OCI-LY7 (cell line): ENCODE results near the gene CLCNKB. TPM values are rescaled to one million over a fixed set of nuclear protein-coding genes. Genes with fewer than 3 reads are reported as not detected.

ENCODE experiments used
- BruUV-seq: library from RNA; stranded (reverse); fragments of 400-500 nt; replicated peaks from 2 replicates; lab custom pipeline; 2021; lab: Mats Ljungman, UMichigan
- CTCF ChIA-PET: fragments of 300-600 bp; sonication (Branson Sonifier 250); formaldehyde crosslinking; loops from one replicate; lab custom pipeline; 2022; ENCODE audit warnings: antibody characterized with exemption; ENCODE audit not compliant: unreplicated experiment; lab: Charles Lee
- POLR2A ChIA-PET: fragments of 300-600 bp; sonication (Branson Sonifier 250); formaldehyde crosslinking; loops from one replicate; lab custom pipeline; 2022; ENCODE audit warnings: antibody characterized with exemption; lab: Charles Lee
- DNase-seq: peaks from one replicate; pipeline ENCODE4 v3.0.0-alpha.2; 2015; ENCODE audit warnings: low spot score
- H2AFZ ChIP-seq: fragments of 200-600 bp; sonication (generic), shearing (Covaris generic); 2 replicates; pipeline ENCODE4 v1.6.1; 2014; ENCODE audit warnings: mild to moderate bottlenecking, antibody characterized with exemption, low read length, moderate library complexity
- H3K27ac ChIP-seq: fragments of 200-600 bp; sonication (generic); 2 replicates; pipeline ENCODE4 v1.5.1; 2014; ENCODE audit warnings: mixed run types, low read depth, mild to moderate bottlenecking, moderate library complexity, low read length, inconsistent platforms; ENCODE audit not compliant: poor library complexity, severe bottlenecking
- H3K36me3 ChIP-seq: fragments of 200-600 bp; sonication (generic); 2 replicates; pipeline ENCODE4 v1.6.1; 2014; ENCODE audit warnings: mild to moderate bottlenecking, antibody characterized with exemption, low read length, moderate library complexity, mixed read lengths; ENCODE audit not compliant: insufficient read depth
- H3K4me1 ChIP-seq: fragments of 200-600 bp; sonication (generic); 2 replicates; pipeline ENCODE4 v1.5.1; 2014; ENCODE audit warnings: mild to moderate bottlenecking, low read length; ENCODE audit not compliant: insufficient read depth, poor library complexity, severe bottlenecking
- H3K4me2 ChIP-seq: fragments of 200-600 bp; sonication (generic); 2 replicates; pipeline ENCODE4 v1.6.1; 2014; ENCODE audit warnings: mild to moderate bottlenecking, low read length
- H3K4me3 ChIP-seq: fragments of 200-600 bp; sonication (generic); 2 replicates; pipeline ENCODE4 v1.5.1; 2014; ENCODE audit warnings: mild to moderate bottlenecking, low read depth, low read length; ENCODE audit not compliant: poor library complexity, severe bottlenecking
- H3K79me2 ChIP-seq: fragments of 200-600 bp; sonication (generic); 2 replicates; pipeline ENCODE4 v1.6.1; 2016; ENCODE audit warnings: low read depth, mild to moderate bottlenecking, low read length, moderate library complexity, mixed read lengths; ENCODE audit not compliant: insufficient read depth
- H3K9me2 ChIP-seq: fragments of 200-600 bp; sonication (generic); 2 replicates; pipeline ENCODE4 v1.6.1; 2016; ENCODE audit warnings: mild to moderate bottlenecking, low read length, mixed read lengths; ENCODE audit not compliant: insufficient read depth
- H3K9me3 ChIP-seq: fragments of 200-600 bp; sonication (generic); 2 replicates; pipeline ENCODE4 v1.6.1; 2014; ENCODE audit warnings: mild to moderate bottlenecking, mixed run types, low read length, mixed read lengths
- H4K20me1 ChIP-seq: fragments of 200-600 bp; sonication (generic); 2 replicates; pipeline ENCODE4 v1.6.1; 2014; ENCODE audit warnings: mild to moderate bottlenecking, antibody characterized with exemption, low read length, moderate library complexity, mixed read lengths; ENCODE audit not compliant: insufficient read depth
- CTCF ChIP-seq: fragments of 200-600 bp; sonication (generic); conservative IDR thresholded peaks from 2 replicates; pipeline ENCODE4 v1.5.1; 2014; ENCODE audit warnings: mild to moderate bottlenecking, antibody characterized with exemption, low read length, moderate library complexity, mixed read lengths
- EZH2phosphoT487 ChIP-seq: fragments of 200-600 bp; sonication (generic); IDR thresholded peaks from 2 replicates; pipeline ENCODE4 v1.6.1; 2018; ENCODE audit warnings: low read depth, borderline replicate concordance, mild to moderate bottlenecking, mixed run types, antibody characterized with exemption, low read length, moderate library complexity, mixed read lengths
- intact Hi-C: fragments of 100-400 bp; cut with micrococcal nuclease; formaldehyde crosslinking; loops from one replicate; pipeline ENCODE4 v1.10.0; 2022; ENCODE audit not compliant: unreplicated experiment
- total RNA-seq, 2 experiments: library from RNA; depleted of rRNA in 1 of 2; stranded (reverse); fragments of >200 nt in 1 of 2; shearing (Covaris generic) in 1 of 2; gene quantifications; 2 replicates each; pipeline ENCODE4 v1.2.3, GENCODE V29; 2014 to 2022

Gene CLCNKB
- total RNA-seq, 2 experiments from 2014 or later = not detected

DNA sequence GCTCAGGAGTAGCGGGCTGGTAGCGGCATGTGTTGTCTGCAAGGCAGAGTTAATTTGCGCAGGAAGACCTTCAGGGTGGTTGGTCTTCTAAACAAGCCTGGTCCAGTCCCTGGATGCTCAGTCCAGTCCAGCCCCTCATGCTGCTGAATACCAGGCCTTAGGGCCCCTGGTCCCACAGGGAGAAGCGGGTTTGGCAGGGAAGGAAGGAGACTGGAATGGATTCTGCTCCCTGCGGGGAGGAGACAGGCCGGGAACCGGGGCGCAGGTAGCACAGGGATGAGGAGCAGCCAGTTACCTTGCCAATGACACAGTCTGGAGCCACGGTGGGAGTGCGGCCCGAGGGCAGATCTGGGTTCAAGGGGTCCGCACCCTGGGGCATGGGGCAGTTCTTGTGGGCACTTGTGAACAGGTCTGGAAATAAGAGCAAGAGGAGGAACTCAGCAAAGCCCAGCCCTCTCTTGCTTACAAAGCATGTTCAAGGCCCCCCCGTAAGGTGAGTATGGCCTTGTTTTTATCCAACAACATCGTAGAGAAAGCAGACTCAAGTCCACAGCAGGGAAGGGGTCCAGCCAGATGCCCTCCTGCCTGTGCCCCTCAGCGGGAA, 19.7 kb downstream of the CLCNKB start:
- TF ChIP-seq CTCF = no peak
- TF ChIP-seq EZH2phosphoT487 = no peak
- no peak overlapping the region for H3K4me2 ChIP-seq
- DNase-seq = no peak
- H3K36me3 ChIP-seq = no peaks in the 10 kb centered on the region
- no peak overlapping the region for H3K4me3 ChIP-seq
- no peaks in the 10 kb centered on the region for H3K4me1 ChIP-seq
- intact Hi-C loops = no loop called here
- no peak overlapping the region for H3K27ac ChIP-seq
- H4K20me1 ChIP-seq = no peaks in the 10 kb centered on the region
- no TSS peak for BruUV-seq
- H3K9me2 ChIP-seq = no peaks in the 10 kb centered on the region
- ChIA-PET CTCF (no interaction called here), POLR2A (no interaction called here)
- no peaks in the 10 kb centered on the region for H3K9me3 ChIP-seq
- no peak overlapping the region for H2AFZ ChIP-seq
- H3K79me2 ChIP-seq = no peaks in the 10 kb centered on the region

DNA sequence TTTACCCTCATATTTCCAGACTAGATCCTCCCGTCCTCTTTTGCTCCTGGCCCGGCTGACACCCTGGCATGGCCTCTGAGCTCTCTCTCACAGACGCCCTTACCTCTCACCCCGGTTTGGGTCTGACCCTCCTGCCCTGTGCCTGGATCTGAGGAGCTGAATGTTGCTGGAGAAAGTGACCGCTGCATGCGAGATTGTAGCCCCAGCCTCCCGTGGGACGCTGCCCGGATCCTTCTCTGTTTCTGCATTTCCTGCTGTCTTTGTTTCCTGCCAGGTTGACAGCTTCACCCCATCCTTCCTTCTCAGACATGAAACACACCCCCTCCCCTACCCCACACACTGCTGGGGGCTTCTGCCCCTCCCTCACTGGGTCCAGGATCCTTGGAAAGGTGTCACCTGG, 20.3 kb downstream of the CLCNKB start:
- H3K36me3 ChIP-seq = no peaks in the 10 kb centered on the region
- no peaks in the 10 kb centered on the region for H3K9me2 ChIP-seq
- H3K27ac ChIP-seq = no peak overlapping the region
- TF ChIP-seq EZH2phosphoT487 (no peak), CTCF (no peak)
- CTCF ChIA-PET = no interaction called here
- H2AFZ ChIP-seq = no peak overlapping the region
- H3K79me2 ChIP-seq = no peaks in the 10 kb centered on the region
- no peak for DNase-seq
- POLR2A ChIA-PET = no interaction called here
- intact Hi-C loops = no loop called here
- BruUV-seq = no TSS peak
- H3K4me3 ChIP-seq = no peak overlapping the region
- H3K4me1 ChIP-seq = no peaks in the 10 kb centered on the region
- no peaks in the 10 kb centered on the region for H3K9me3 ChIP-seq
- no peaks in the 10 kb centered on the region for H4K20me1 ChIP-seq
- no peak overlapping the region for H3K4me2 ChIP-seq

- Histone ChIP-seq H2AFZ (no peak overlapping the region), H3K4me2 (no peak overlapping the region), H3K9me2 (no peaks in the 10 kb centered on the region), H3K27ac (no peak overlapping the region), H3K4me3 (no peak overlapping the region), H3K36me3 (no peaks in the 10 kb centered on the region), H3K4me1 (no peaks in the 10 kb centered on the region), H4K20me1 (no peaks in the 10 kb centered on the region), H3K9me3 (no peaks in the 10 kb centered on the region), H3K79me2 (no peaks in the 10 kb centered on the region)
- POLR2A ChIA-PET = no interaction called here
- CTCF ChIA-PET = interaction anchor here (0.6 kb wide), 1 partner anchor 41 kb away, joined by 3 read pairs; no protein-coding TSS in a partner anchor
- intact Hi-C loops = no loop called here
- no TSS peak for BruUV-seq
- TF ChIP-seq CTCF (no peak), EZH2phosphoT487 (no peak)
- DNase-seq = no peak
Observed at GRCh38 chr1:16064536-16065268, 21.1 kb downstream of the CLCNKB start.
